ENCODE data around the gene ISYNA1.
A peak's percentile ranks its signal among the peaks of the same experiment; 100 is the strongest.

The ISYNA1 gene

GRCh38 chr19:18431351-18432197, 6.4 kb downstream of the ISYNA1 start:
- DNase-seq (ENCODE audit: low spot score), result no peak

- DNase-seq (ENCODE audit: low spot score), result no peak
Measured at GRCh38 chr19:18430417-18431144, 7.4 kb downstream of the ISYNA1 start.

- no peak for DNase-seq (ENCODE audit: low spot score)
Measured at GRCh38 chr19:18429717-18430416, 8.1 kb downstream of the ISYNA1 start.

GRCh38 chr19:18428787-18429674, 8.9 kb downstream of the ISYNA1 start:
- peak; percentile 93 for DNase-seq (ENCODE audit: low spot score)

- DNase-seq (ENCODE audit: low spot score), result peak; percentile 78
Measured at GRCh38 chr19:18428173-18428786, 9.7 kb downstream of the ISYNA1 start.

GRCh38 chr19:18427743-18428113, 10.2 kb downstream of the ISYNA1 start:
- no peak for DNase-seq (ENCODE audit: low spot score)

GRCh38 chr19:18427080-18427742, 10.7 kb downstream of the ISYNA1 start:
- no peak for DNase-seq (ENCODE audit: low spot score)

GRCh38 chr19:18426416-18426767, 11.5 kb downstream of the ISYNA1 start:
- DNase-seq (ENCODE audit: low spot score), result no peak

GRCh38 chr19:18425515-18426415, 12.2 kb downstream of the ISYNA1 start:
- no peak for DNase-seq (ENCODE audit: low spot score)

- DNase-seq (ENCODE audit: low spot score), result no peak
Measured at GRCh38 chr19:18424890-18425514, 12.9 kb downstream of the ISYNA1 start.

GRCh38 chr19:18424122-18424889, 13.6 kb downstream of the ISYNA1 start:
- DNase-seq (ENCODE audit: low spot score), result no peak

GRCh38 chr19:18423258-18424020, 14.5 kb downstream of the ISYNA1 start:
- no peak for DNase-seq (ENCODE audit: low spot score)

- no peak for DNase-seq (ENCODE audit: low spot score)
Measured at GRCh38 chr19:18422530-18423191, 15.3 kb downstream of the ISYNA1 start.

- no peak for DNase-seq (ENCODE audit: low spot score)
Measured at GRCh38 chr19:18421371-18421959, 16.5 kb downstream of the ISYNA1 start.

- DNase-seq (ENCODE audit: low spot score), result no peak
Measured at GRCh38 chr19:18420930-18421329, 17.0 kb downstream of the ISYNA1 start.

GRCh38 chr19:18419699-18420460, 18.1 kb downstream of the ISYNA1 start:
- DNase-seq (ENCODE audit: low spot score), result peak; percentile 71

Data from D341Med (cell line).